HepG2 (cell line): Measurements from ENCODE around the gene MEIS1. TPM values are rescaled to one million over a fixed set of nuclear protein-coding genes. Genes with fewer than 3 reads are reported as not detected.

Experiments used
- ATAC-seq: fragments of 200-7000 bp; cut with Tn5 transposase; 3 replicates; pipeline ENCODE4 v1.9.1; 2020; ENCODE audit warnings: mild to moderate bottlenecking, moderate library complexity
- BruUV-seq: library from RNA; stranded (reverse); fragments of 400-500 nt; replicated peaks from 2 replicates; lab custom pipeline; 2021; lab: Mats Ljungman, UMichigan
- CTCF ChIA-PET: fragments of 300-600 bp; formaldehyde crosslinking; extraction: SDS; loops from one replicate; lab custom pipeline; 2021; ENCODE audit warnings: low total read pairs, inconsistent platforms, low intra/inter-chr PET ratio; lab: Yijun Ruan, JAX
- POLR2A ChIA-PET: fragments of 350-600 bp; sonication (Branson Sonifier 250); formaldehyde crosslinking; loops from one replicate; lab custom pipeline; 2020; ENCODE audit warnings: antibody characterized with exemption, inconsistent platforms; lab: Yijun Ruan, JAX
- DNase-seq: peaks from one replicate; pipeline ENCODE4 v3.0.0-alpha.2; 2015; ENCODE audit warnings: low spot score
- FAIRE-seq: peaks from 3 replicates; lab custom pipeline; 2011; peaks lifted over from hg19 to GRCh38; lab: Jason Lieb, UNC
- H2AFZ ChIP-seq: one replicate; pipeline ENCODE4 v1.6.1; 2011; ENCODE audit warnings: low read length, inconsistent platforms
- H3K27ac ChIP-seq: fragments of 300-600 bp; 3 replicates; pipeline ENCODE4 v1.8.0; 2011; ENCODE audit warnings: mixed run types, mild to moderate bottlenecking, mixed read lengths, low read length, inconsistent platforms; ENCODE audit not compliant: insufficient read depth; ENCODE audit errors: extremely low read length
- H3K27me3 ChIP-seq, 2 experiments: fragments of 200-600 bp in 1 of 2; 2 replicates in 1 of 2; 3 replicates in 1 of 2; pipeline versions ENCODE4 v1.6.0 to v1.8.0; 2011; ENCODE audit warnings: low read length in 2 of 2, mild to moderate bottlenecking in 2 of 2, moderate library complexity in 2 of 2, inconsistent platforms in 1 of 2; ENCODE audit not compliant: insufficient read depth in 2 of 2, control insufficient read depth in 1 of 2
- H3K36me3 ChIP-seq, 2 experiments: fragments of 200-600 bp in 1 of 2; replicated peaks in 1 of 2; 2 replicates in 1 of 2; 3 replicates in 1 of 2; pipeline versions ENCODE4 v1.5.1 to v1.8.0; 2011; ENCODE audit warnings: low read length in 2 of 2, inconsistent platforms in 1 of 2; ENCODE audit not compliant: insufficient read depth in 2 of 2, control insufficient read depth in 1 of 2
- H3K4me1 ChIP-seq: 2 replicates; pipeline ENCODE4 v1.5.1; 2012; ENCODE audit warnings: low read length, inconsistent platforms; ENCODE audit not compliant: insufficient read depth
- H3K4me2 ChIP-seq: 2 replicates; pipeline ENCODE4 v1.6.0; 2011; ENCODE audit warnings: low read depth, low read length, inconsistent platforms
- H3K4me3 ChIP-seq, 3 experiments: fragments of 200-600 bp in 1 of 3; sonication (generic), shearing (Covaris generic) in 1 of 3; replicated peaks in 1 of 3; 2 replicates each; pipeline ENCODE4 v1.5.1; 2011 to 2016; ENCODE audit warnings: low read length in 3 of 3, inconsistent platforms in 2 of 3, low read depth in 2 of 3, mild to moderate bottlenecking in 2 of 3, control low read depth in 1 of 3, mixed read lengths in 1 of 3; ENCODE audit not compliant: insufficient read depth in 1 of 3
- H3K79me2 ChIP-seq: one replicate; pipeline ENCODE4 v1.6.1; 2011; ENCODE audit warnings: low read length, inconsistent platforms; ENCODE audit not compliant: insufficient read depth
- H3K9ac ChIP-seq: 2 replicates; pipeline ENCODE4 v1.6.0; 2011; ENCODE audit warnings: mild to moderate bottlenecking, low read depth, low read length, inconsistent platforms; ENCODE audit not compliant: insufficient read depth
- H3K9me3 ChIP-seq: 2 replicates; pipeline ENCODE4 v1.5.1; 2012; ENCODE audit warnings: mild to moderate bottlenecking, low read length
- H4K20me1 ChIP-seq: 2 replicates; pipeline ENCODE4 v1.6.0; 2011; ENCODE audit warnings: inconsistent platforms, mild to moderate bottlenecking, low read length, moderate library complexity; ENCODE audit not compliant: insufficient read depth
- HNF1A ChIP-seq, 2 experiments: sonication (generic) in 1 of 2; formaldehyde crosslinking in 1 of 2; IDR thresholded peaks; 2 replicates each; pipeline versions ENCODE4 v1.4.0 to v1.6.1; 2016 to 2020; ENCODE audit warnings: borderline replicate concordance in 1 of 2, low read depth in 1 of 2, mild to moderate bottlenecking in 1 of 2, missing genetic modification reagents in 1 of 2
- HNRNPUL1 ChIP-seq: fragments of 200-400 bp; formaldehyde crosslinking; IDR thresholded peaks from 2 replicates; pipeline ENCODE4 v1.6.1; 2017; ENCODE audit warnings: low read depth, mild to moderate bottlenecking, low read length, moderate library complexity
- IKZF5 ChIP-seq: IDR thresholded peaks from 2 replicates; pipeline ENCODE4 v1.6.1; 2018; ENCODE audit warnings: missing genetic modification reagents, mild to moderate bottlenecking, missing compliant biosample characterization
- PHF20 ChIP-seq: sonication (generic); formaldehyde crosslinking; IDR thresholded peaks from 2 replicates; pipeline ENCODE4 v1.5.0; 2020; ENCODE audit warnings: mild to moderate bottlenecking, missing genetic modification reagents
- SAP130 ChIP-seq: IDR thresholded peaks from 2 replicates; pipeline ENCODE4 v1.6.1; 2016; ENCODE audit warnings: low read depth
- TFAP4 ChIP-seq: sonication (generic); IDR thresholded peaks from 2 replicates; pipeline ENCODE4 v1.6.1; 2016; ENCODE audit warnings: low read depth, borderline replicate concordance
- TGIF2 ChIP-seq: IDR thresholded peaks from 2 replicates; pipeline ENCODE4 v1.6.1; 2016; ENCODE audit warnings: control low read depth, missing compliant biosample characterization
- ZNF263 ChIP-seq: sonication (generic); formaldehyde crosslinking; IDR thresholded peaks from 2 replicates; pipeline ENCODE4 v1.4.0; 2020; ENCODE audit warnings: missing genetic modification reagents
- WGBS: methylation state at CpG from one replicate; pipeline ENCODE4 v1.1.6; 2017; ENCODE audit warnings: low lambda C conversion rate; 5-methylcytosine and 5-hydroxymethylcytosine counted together
- in situ Hi-C: cut with HindIII; loops from 2 replicates; pipeline ENCODE4 v1.10.0; 2017; ENCODE audit warnings: low pct_unique_long_range_greater_than_20kb; ENCODE audit not compliant: extremely low pct_ligation_motif_present
- intact Hi-C: fragments of 100-400 bp; cut with micrococcal nuclease; formaldehyde crosslinking; loops from one replicate; pipeline ENCODE4 v1.10.0; 2022; ENCODE audit not compliant: unreplicated experiment
- polyA plus RNA-seq, 8 experiments: library from polyadenylated mRNA; depleted of rRNA in 3 of 8; stranded (reverse) in 7 of 8; unstranded in 1 of 8; fragments of >200 nt; fragmentation: Illumina TruSeq in 4 of 8; extraction: Trizol in 4 of 8; gene quantifications; 2 replicates each; pipeline versions ENCODE4 v1.2.1 to v1.2.3, GENCODE V29; 2011 to 2016; ENCODE audit warnings: low read depth in 4 of 8, missing spikeins in 1 of 8, mixed read lengths in 1 of 8; ENCODE audit not compliant: insufficient read depth in 1 of 8
- total RNA-seq, 5 experiments: library from RNA; depleted of rRNA; stranded (reverse); fragments of >200 nt; fragmentation: Illumina TruSeq; extraction: Trizol; gene quantifications; 2 replicates each; pipeline ENCODE4 v1.2.3, GENCODE V29; 2016; ENCODE audit warnings: low read depth in 1 of 5

MEIS1 gene
- total and polyA plus RNA-seq, 2 of the 13 experiments (the other 11 are each of a cell fraction or from before 2014, with no cell fraction given): 3.8 to 6.0 TPM

GRCh38 chr2:66565291-66565690 is 130.4 kb downstream of the MEIS1 start:
- ChIA-PET CTCF (no interaction called here), POLR2A (no interaction called here)
- Histone ChIP-seq H3K4me3 (no peak overlapping the region), H3K9ac (no peak overlapping the region), H4K20me1 (no peaks in the 10 kb centered on the region; the same call in 1 of the 2 replicates), H3K4me1 (peaks cover 15% of the 10 kb centered on the region), H3K36me3 (no peaks in the 10 kb centered on the region), H2AFZ (no peak overlapping the region), H3K27ac (no peak overlapping the region), H3K27me3 (no peaks in the 10 kb centered on the region), H3K9me3 (no peaks in the 10 kb centered on the region), H3K4me2 (no peak overlapping the region), H3K79me2 (no peaks in the 10 kb centered on the region)
- DNase-seq (no peak), FAIRE-seq (no peak), ATAC-seq (peak; percentile 81)
- WGBS: 46% methylated on average over 1 of the region's 1 CpG
- intact Hi-C loops (no loop called here), in situ Hi-C loops (no loop called here)
- no peak for TF ChIP-seq IKZF5
- TF ChIP-seq ZNF263 (CRISPR knock-in tag): peak; percentile 64; the same call in 1 of the 2 replicates
- TF ChIP-seq PHF20 (CRISPR knock-in tag): no peak
- TF ChIP-seq TGIF2 (CRISPR knock-in tag): peak; percentile 86; the same call in 1 of the 2 replicates
- peak; percentile 35; the same call in 1 of the 2 replicates for TF ChIP-seq TFAP4
- peak; percentile 68 for TF ChIP-seq HNF1A (IDR thresholded peaks at IDR 0.05; ENCODE audit: low read depth)
- peak; percentile 46; the same call in 1 of the 2 replicates for TF ChIP-seq HNF1A (CRISPR knock-in tag; IDR thresholded peaks at IDR 0.05; ENCODE audit: borderline replicate concordance)
- peak; percentile 41; the same call in 1 of the 2 replicates for TF ChIP-seq SAP130 (CRISPR knock-in tag)
- TF ChIP-seq HNRNPUL1: 0 out of 2 replicates have a peak, but pooled peaks have one; percentile 24
- BruUV-seq: no TSS peak
